G401.6 (cell line): ENCODE results near the gene PSEN1.

Experiments
- FAIRE-seq: peaks from 2 replicates; lab custom pipeline; 2012; peaks lifted over from hg19 to GRCh38; lab: Jason Lieb, UNC

Gene PSEN1

GRCh38 chr14:73254247-73255004 lies 118.1 kb downstream of the PSEN1 start:
- no peak for FAIRE-seq

GRCh38 chr14:73255005-73255400 lies 118.7 kb downstream of the PSEN1 start:
- no peak for FAIRE-seq

GRCh38 chr14:73255693-73256225 lies 119.5 kb downstream of the PSEN1 start:
- FAIRE-seq = no peak

- FAIRE-seq = no peak
Observed at GRCh38 chr14:73258076-73258475, 121.8 kb downstream of the PSEN1 start.

- FAIRE-seq = no peak
Observed at GRCh38 chr14:73258845-73259611, 122.7 kb downstream of the PSEN1 start.

GRCh38 chr14:73259837-73260236 lies 123.5 kb downstream of the PSEN1 start:
- FAIRE-seq = no peak

GRCh38 chr14:73260574-73260973 lies 124.3 kb downstream of the PSEN1 start:
- no peak for FAIRE-seq

- FAIRE-seq = no peak
Observed at GRCh38 chr14:73261075-73261474, 124.8 kb downstream of the PSEN1 start.

GRCh38 chr14:73261520-73262426 lies 125.5 kb downstream of the PSEN1 start:
- FAIRE-seq = no peak

- no peak for FAIRE-seq
Observed at GRCh38 chr14:73262427-73263183, 126.3 kb downstream of the PSEN1 start.

- FAIRE-seq = no peak
Observed at GRCh38 chr14:73263606-73264005, 127.3 kb downstream of the PSEN1 start.

- FAIRE-seq = no peak
Observed at GRCh38 chr14:73264080-73264884, 128.0 kb downstream of the PSEN1 start.

GRCh38 chr14:73264885-73265720 lies 128.8 kb downstream of the PSEN1 start:
- FAIRE-seq = no peak

- no peak for FAIRE-seq
Observed at GRCh38 chr14:73265721-73266046, 129.4 kb downstream of the PSEN1 start.

- FAIRE-seq = no peak
Observed at GRCh38 chr14:73266317-73266716, 130.0 kb downstream of the PSEN1 start.

GRCh38 chr14:73267474-73267873 lies 131.2 kb downstream of the PSEN1 start:
- FAIRE-seq = no peak

GRCh38 chr14:73269729-73270531 lies 133.6 kb downstream of the PSEN1 start:
- no peak for FAIRE-seq

GRCh38 chr14:73272393-73272792 lies 136.1 kb downstream of the PSEN1 start:
- no peak for FAIRE-seq
